GM19395 (cell line): Measurements from ENCODE around the gene SECISBP2L.

Source experiments
- ATAC-seq: cut with Tn5 transposase; IDR thresholded peaks from one replicate; pipeline ENCODE4 v1.9.1; 2021; ENCODE audit warnings: mild to moderate bottlenecking, moderate library complexity; ENCODE audit not compliant: unreplicated experiment

The SECISBP2L gene

DNA sequence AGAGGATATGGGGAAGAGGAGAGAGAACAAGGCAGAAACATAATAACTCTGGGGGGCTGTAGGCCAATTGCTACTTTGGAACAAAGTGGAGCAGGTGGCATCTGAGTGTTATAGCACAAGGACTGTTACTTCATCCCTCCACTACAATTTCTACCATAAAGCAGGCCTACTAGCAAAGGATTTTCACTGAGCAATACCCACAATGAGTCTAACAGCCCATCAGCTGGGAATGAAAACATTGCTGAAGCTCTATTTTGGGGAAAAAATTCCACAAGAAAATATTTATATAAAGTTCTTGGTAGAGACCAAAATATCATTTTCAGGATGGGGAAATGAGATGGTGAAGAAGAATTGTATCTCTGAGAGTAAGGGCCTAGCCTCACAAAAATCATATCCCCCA is 78.9 kb downstream of the SECISBP2L start:
- no peak for ATAC-seq

DNA sequence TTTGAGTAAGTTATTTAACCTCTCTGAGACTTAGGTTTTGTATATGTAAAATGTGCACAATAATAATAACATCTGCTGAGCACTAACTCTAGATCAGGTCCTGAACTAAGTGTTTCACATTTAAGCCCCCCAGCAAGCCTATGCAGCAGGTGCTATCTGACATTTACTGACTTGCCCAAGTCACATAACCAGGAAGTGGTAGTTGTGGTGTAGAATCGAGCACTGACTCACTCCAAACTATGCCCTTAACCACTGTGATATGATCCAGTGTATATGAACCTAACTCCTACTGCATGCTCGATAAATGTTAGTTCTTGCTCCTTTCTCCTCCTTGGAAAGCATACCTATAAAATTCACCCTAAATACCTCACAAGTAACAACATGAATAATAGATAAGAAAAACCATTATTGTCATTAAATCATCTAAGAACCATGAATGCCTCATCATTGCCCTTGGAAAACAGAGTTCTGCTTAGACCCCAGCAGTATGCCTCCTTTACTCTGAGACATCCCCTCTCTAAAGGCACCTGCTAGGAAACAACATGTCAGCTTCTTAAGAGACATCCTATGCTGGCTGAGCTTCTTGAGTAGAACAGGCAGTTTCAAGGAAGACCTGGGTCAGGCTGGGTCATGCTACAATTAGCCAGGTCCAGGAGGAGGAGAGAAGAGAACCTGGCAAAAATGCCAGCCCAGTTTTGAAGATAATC is 79.5 kb downstream of the SECISBP2L start:
- peak; percentile 71 for ATAC-seq

DNA sequence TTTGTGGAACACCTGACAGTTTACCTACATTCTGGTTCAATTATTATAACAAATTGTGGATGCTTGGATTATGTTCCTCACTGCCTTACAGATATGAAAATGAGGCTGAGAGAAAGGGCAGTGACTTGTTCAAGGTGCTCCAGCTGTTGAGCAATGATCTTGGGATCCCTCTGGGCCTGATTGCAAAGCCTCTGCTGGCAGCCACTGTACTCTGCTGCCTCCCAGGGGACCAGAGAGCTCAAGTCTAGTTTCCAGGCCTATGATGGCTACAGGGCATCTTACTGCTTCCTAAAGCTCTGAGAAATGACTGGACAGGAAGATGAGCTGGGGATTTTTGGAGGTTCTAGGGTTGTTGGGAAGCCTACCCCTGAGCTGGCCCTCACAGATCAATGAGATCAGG is 80.3 kb downstream of the SECISBP2L start:
- peak; percentile 61 for ATAC-seq

DNA sequence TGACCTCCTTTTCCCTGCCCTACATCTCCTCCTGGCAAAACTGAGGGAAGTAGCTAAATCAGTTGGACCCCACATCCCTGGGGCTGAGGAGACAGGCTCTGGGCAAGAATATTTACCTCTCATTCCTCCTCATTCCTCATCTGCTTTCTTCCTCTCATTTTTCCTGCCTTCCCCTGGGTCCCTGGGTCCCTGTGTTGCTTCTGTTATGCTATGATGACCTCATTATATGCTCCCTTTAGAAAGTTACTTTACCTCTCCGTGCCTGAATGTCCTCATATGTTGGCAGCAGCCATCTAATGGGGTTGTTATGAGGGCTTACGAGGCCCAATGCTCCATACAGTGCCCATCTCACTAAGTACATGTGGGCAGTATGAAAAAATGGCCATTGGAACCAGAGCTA is 81.3 kb downstream of the SECISBP2L start:
- no peak for ATAC-seq

DNA sequence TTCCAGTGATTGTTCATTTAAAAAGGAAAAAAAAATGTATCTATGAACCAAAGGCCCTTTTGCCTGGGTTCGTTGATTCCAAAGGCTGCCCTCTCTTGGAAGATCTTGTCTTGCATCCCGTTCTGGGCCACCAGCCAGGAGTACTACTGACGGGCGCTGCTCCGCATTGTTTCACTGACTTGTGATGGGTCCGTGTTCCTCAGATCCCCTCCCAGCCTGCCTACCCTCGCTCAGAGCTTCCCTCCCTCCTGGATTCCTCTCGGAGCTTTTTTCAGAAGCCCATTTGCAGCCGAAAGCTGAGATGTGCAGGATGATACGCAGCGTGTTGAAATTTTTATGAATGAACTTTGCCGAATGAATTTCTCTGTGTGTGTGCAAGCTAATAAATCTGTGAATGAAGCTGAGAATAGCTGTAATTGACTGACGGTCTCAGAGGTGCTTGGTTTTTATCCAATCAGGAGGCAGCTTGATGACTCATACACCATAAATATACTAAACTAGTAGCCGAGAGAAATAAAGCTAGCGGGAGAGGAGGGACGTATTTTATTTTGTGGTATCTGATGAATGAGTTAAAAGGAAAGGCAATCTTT is 82.6 kb downstream of the SECISBP2L start, which contains the start of gene SHC4:
Gene SHC4 (minus strand): TSS at position 396 of the 590 bp plus-strand sequence. CDS start 904 bp downstream, outside the sequence.
- ATAC-seq = peak; percentile 42

DNA sequence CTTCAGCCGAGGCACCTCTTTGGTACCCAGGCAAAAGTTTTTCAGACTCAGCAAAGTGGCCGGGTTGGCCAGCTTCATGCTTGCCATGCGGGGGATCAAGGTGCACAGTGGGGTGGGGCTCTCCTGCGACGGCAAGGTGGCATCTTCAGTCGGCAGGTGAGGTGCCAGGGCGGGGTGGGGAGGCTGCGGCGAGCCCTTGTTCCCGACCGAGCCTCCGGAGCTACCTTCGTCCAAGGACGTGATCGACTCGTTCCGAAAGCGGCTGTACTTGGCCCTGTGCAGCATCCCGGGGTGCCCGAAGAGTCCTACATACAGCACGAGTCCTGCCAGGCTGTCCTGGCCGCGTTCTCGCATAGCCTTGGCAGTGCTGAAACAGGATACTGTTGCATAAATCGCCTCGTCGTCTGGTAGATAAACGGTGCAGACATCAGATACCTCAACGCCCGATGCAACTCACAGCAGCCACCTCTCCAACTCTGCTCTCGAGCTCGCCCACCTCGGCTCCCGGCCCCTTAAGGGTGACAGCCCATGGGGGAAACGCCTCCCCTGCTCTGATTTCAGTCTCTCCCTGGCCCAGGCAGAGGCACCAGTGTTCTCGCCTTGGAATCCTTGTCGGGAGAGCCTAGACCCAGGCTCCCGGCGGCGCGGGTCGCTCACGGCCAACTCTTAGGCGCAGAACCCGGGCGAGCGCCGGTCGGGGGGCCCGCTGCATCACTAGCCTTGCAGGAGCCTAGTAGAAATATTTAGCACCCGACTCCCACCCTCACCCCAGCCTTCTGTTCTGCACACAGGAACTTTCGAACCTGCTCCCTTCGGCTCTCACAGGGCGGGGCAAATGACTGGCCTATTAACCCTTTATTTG is 83.4 kb downstream of the SECISBP2L start:
- peak; percentile 34 for ATAC-seq

DNA sequence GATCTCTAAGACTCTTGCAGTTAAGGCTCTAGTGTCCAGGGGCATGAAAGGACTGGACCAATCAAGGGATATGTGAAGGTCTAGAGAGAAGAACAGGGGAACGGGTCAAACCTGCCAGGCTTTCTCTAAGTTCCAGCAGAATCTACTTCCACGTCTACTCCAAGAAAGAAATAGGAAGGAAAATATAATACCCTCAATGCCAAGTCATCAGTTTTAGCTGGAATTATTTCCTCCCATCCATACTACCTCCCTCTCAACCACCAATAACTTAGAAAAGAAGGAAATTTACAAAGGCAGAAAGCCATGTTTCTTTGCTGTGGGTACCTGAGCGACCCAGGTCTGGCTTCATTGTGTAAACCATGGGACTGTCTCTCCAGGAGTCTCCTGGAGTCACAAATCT is 90.3 kb downstream of the SECISBP2L start:
- ATAC-seq = no peak

DNA sequence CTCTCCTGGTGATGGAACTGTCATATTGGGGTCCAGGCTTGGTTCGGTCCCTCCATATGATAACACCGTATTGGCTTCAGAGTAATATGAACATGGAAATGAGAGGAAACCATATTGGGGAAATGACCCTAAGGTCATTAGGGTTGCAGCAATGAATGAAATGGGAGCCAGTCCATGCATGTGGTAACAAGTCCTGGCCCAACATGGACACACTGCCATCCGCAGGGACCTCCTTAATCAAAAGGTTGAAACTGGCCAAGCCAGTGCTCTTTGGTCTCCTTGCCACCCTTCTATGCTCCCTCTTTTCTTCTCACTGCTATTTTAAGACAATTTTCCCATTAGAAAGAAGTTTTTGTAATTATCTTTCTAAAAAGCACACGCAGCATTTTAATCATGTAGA is 90.9 kb downstream of the SECISBP2L start:
- ATAC-seq = no peak

DNA sequence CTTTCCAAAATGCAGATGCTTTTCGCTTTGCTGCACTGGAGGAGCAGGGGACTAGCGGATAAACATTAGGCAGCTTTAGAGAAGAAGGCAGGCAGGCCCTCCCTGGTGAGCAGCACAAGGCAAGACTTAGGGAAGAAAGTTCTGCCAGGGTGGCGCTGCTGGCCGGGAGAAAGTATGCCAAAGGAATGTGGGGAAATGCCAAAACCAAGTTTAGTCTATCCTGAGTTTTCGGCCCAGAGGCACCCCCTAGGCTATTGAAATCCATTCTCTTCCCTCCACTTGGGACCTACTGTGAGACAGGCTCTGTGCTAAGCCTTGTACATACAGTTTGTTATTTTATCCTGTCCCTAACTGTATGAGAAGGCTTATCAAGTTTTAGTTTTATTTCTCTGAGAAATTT is 91.7 kb downstream of the SECISBP2L start:
- no peak for ATAC-seq

DNA sequence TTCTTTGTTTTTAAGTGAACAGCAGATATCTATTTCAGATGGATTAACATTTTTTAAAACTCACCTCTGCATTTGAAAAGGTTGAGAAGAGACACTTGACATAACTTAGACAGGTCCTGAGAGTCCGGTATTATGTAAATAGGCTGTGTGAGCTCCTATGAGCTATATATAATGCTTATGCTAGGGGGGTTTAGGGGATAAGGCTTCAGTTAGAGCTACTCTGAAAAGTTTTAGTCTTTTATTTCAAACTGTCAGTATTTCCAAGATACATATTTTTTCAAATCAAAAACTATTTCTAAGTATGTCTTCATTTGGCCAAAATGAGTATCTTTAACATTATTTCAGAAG is 99.4 kb downstream of the SECISBP2L start:
- no peak for ATAC-seq

DNA sequence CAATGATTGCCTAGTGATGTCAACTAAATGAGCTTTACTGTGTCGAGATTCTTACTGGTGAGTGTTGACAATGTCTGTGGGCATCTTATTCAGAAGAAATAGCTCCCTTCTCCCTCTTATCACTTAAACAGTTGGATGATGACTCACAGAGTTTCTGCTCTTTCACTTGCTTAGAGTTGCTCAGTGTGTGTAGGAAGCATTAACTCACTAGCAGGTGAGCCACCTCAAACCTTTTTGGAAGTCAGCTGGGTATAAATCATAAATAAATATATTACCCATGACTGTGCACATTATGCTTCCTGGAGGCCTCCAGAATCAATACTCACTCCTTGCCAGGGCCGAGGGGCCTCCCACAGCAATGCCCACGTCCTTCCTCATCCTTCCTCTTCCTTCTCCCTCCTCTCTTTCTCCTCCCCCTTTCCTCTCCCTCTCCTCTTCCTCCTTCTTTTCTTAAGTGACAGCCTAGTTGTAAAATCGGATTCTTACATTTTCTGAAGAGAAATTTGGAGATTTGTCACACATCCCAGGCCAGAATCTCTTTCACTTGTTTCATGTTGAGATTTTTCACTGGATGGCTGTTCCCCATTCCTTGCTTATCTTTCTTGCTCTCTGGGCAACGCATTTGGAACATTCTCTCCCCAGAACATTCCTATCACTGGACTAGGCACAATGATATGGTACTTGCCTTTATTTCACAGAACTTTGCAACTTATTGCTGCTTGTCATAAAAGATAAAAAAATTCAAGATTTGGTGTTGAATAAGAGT is 100.0 kb downstream of the SECISBP2L start:
- no peak for ATAC-seq

DNA sequence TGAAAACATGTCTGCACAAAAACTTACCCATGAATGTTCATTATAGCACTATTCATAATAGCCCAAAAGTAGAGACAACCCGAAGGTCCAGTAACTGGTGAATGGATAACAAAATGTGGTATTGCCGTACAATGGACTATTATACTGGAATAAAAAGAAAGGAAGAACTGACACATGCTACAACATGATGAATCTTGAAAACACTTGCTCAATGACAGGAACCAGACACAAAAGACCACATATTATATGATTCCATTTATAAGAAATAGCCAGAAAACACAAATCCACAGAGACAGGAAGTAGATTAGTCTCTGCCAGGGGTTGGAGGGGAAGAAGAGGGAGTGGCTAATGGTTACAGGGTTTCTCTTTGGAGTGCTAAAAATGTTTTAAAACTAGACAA is 100.9 kb downstream of the SECISBP2L start:
- no peak for ATAC-seq

DNA sequence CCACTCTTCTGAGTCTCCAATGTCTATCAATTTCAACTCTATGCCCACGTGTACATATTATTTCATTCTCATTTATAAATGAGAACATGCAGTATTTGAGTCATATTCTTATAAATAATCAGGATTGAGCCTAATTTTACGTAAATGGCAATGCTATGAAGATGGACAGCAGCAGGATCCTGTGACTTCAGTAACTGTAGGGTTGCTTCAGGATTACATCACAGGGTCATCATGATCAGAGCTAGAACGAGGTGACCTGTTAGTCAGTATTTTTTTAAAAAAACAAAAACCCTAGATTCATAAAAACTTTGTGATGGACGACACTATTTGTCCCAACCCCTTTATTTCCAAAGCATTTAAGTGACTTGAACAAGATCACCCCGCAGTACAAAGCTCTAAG is 104.3 kb downstream of the SECISBP2L start:
- ATAC-seq = no peak

DNA sequence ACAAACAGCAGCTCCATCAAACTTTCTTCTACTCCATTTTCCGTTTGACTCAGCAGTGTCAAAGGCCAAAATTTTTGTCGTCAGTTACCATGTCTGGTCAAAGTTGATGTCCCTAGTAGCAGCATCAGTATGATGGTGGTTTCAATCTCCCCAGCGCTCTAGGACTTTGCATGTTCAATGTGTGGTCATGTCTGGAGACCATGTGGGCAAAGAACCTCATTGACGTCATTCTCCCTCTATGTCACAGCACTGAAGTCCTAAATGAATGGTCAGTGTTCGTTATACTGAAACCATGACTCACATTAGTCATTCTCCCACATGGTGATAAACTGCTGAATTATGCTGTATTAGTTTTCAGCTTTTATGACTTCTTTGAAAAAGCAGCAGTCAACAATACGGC is 105.7 kb downstream of the SECISBP2L start:
- ATAC-seq = peak; percentile 86

DNA sequence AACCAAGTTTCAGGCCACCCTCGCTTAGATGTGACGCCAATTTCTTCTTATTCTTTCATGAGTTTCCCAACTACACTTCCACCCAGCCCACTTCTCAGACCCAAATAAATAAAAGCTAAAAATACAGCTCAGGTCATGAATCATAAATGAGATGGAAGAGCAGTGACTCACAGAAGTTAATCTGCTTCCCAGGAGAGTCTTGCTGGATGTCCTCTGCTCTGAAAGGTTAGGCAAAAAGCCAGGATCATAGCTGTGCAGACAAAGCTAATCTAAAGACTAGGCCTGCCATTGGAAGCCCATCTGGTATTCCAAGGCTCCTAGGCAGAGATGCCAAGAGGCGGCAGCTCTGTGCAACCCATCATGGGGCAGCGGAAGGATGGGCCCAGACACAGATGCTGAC is 106.6 kb downstream of the SECISBP2L start:
- no peak for ATAC-seq
